Activated naive CD4-positive, alpha-beta T cell treated with anti-CD3 and anti-CD28 coated beads for 36 hours (primary cell): ENCODE data around the gene MITF. TPM values are rescaled to one million over a fixed set of nuclear protein-coding genes. Genes with fewer than 3 reads are reported as not detected.
A peak's percentile ranks its signal among the peaks of the same experiment; 100 is the strongest.

Experiments used
- CTCF ChIA-PET: fragments of 350-600 bp; sonication (Branson Sonifier 250); formaldehyde crosslinking; loops from one replicate; lab custom pipeline; 2021; ENCODE audit warnings: antibody characterized with exemption; lab: Charles Lee
- DNase-seq: peaks from one replicate; pipeline ENCODE4 v3.0.0-alpha.2; 2020
- H3K27ac Mint-ChIP-seq: one replicate; pipeline ENCODE4 v1.8.0; 2021; ENCODE audit warnings: mild to moderate bottlenecking, mixed read lengths
- H3K27me3 Mint-ChIP-seq: one replicate; pipeline ENCODE4 v1.8.0; 2021; ENCODE audit warnings: low read depth, mixed read lengths
- H3K36me3 Mint-ChIP-seq: one replicate; pipeline ENCODE4 v1.8.0; 2021; ENCODE audit warnings: low read depth, mixed read lengths
- H3K4me1 Mint-ChIP-seq: one replicate; pipeline ENCODE4 v1.8.0; 2021; ENCODE audit warnings: low read depth, mixed read lengths
- H3K4me3 Mint-ChIP-seq: one replicate; pipeline ENCODE4 v1.8.0; 2021; ENCODE audit warnings: mild to moderate bottlenecking, moderate library complexity, mixed read lengths
- H3K9me3 Mint-ChIP-seq: one replicate; pipeline ENCODE4 v1.8.0; 2021; ENCODE audit warnings: mixed read lengths
- intact Hi-C: fragments of 100-400 bp; cut with micrococcal nuclease; formaldehyde crosslinking; loops from one replicate; pipeline ENCODE4 v1.15.1; 2023
- total RNA-seq, 2 experiments: library from RNA; stranded (reverse); gene quantifications; one replicate each; pipeline ENCODE4 v1.2.3, GENCODE V29; 2021

Gene MITF
- total RNA-seq, 2 experiments from 2014 or later, result not detected

- DNase-seq, result no peak
- intact Hi-C loops, result no loop called here
- Mint-ChIP-seq H3K4me1 (no peaks in the 10 kb centered on the region), H3K36me3 (no peaks in the 10 kb centered on the region), H3K27ac (no peak overlapping the region), H3K27me3 (peaks cover 2% of the 10 kb centered on the region), H3K4me3 (no peak overlapping the region), H3K9me3 (no peaks in the 10 kb centered on the region)
- CTCF ChIA-PET, result no interaction called here
Observed at GRCh38 chr3:69951616-69952015, 212.4 kb downstream of the MITF start.

GRCh38 chr3:69959581-69959980 is 220.3 kb downstream of the MITF start:
- Mint-ChIP-seq H3K4me3 (no peak overlapping the region), H3K27me3 (peaks cover 4% of the 10 kb centered on the region), H3K4me1 (no peaks in the 10 kb centered on the region), H3K27ac (no peak overlapping the region), H3K36me3 (no peaks in the 10 kb centered on the region), H3K9me3 (no peaks in the 10 kb centered on the region)
- no peak for DNase-seq
- CTCF ChIA-PET, result no interaction called here
- intact Hi-C loops, result no loop called here

DNA sequence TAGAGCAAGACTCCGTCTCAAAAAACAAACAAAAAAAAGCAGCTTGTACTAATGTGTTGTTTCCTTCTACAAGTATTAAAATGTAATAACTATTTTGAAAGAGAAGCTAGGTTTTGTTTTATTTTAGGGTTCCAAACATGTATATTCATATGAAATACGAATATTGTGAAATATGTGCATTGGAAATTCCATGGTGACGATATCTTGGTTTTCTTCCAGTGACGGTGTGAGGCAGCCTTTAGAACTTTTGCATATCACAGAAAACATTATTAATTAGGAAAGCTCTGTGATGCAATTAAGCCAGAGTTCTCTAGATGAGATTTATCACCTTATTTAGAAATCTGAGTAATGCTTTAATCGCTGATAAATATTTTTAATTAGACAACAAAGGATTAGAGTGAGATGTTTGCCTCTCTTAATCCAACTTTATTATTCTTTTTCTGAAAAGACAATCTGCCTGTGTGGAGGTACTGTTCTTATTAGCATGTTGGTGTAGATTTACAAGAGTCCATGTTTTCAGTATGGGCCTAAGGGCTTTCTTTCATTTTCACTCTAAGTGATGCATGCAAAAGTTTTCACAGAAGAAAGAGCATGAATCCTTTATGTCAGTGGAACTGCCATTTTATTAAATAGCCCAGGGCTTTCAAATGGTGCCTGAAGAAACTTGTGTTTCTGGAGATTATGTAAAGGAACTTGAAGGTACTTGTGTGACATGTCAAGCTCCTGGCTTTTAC is 222.6 kb downstream of the MITF start:
- no peak overlapping the region for H3K27ac Mint-ChIP-seq
- CTCF ChIA-PET, result interaction anchor here (0.7 kb wide), 1 partner anchor 145 kb away, joined by 4 read pairs; no protein-coding TSS in a partner anchor
- peaks cover 1% of the 10 kb centered on the region for H3K27me3 Mint-ChIP-seq
- DNase-seq, result no peak
- intact Hi-C loops, result no loop called here
- no peaks in the 10 kb centered on the region for H3K36me3 Mint-ChIP-seq
- H3K9me3 Mint-ChIP-seq, result no peaks in the 10 kb centered on the region
- no peak overlapping the region for H3K4me3 Mint-ChIP-seq
- H3K4me1 Mint-ChIP-seq, result no peaks in the 10 kb centered on the region

DNA sequence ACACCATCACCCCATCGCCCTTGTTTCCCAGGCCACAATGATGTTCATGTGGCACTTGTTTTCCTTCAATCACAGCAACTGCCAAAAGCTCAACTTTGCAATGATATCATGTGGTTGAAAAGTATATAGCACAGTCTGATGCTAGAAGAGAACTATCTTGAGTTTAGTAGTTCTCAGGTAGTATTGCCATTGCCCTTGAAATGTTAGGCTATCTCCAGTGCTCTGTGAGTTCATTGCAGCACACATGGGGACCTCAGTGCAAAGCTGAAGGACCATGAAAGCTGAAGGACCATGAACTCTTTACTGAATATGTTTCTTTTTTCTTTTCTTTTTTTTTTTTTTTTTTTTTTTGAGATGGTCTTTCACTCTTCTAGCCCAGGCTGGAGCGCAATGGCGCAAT is 224.4 kb downstream of the MITF start:
- Mint-ChIP-seq H3K27me3 (peaks cover 1% of the 10 kb centered on the region), H3K9me3 (no peaks in the 10 kb centered on the region), H3K27ac (no peak overlapping the region), H3K4me1 (no peaks in the 10 kb centered on the region), H3K36me3 (no peaks in the 10 kb centered on the region), H3K4me3 (no peak overlapping the region)
- intact Hi-C loops, result no loop called here
- CTCF ChIA-PET, result no interaction called here
- DNase-seq, result no peak

- intact Hi-C loops, result no loop called here
- Mint-ChIP-seq H3K9me3 (no peaks in the 10 kb centered on the region), H3K27ac (no peak overlapping the region)
Observed at GRCh38 chr3:69967156-69967555, 227.9 kb downstream of the MITF start.

DNA sequence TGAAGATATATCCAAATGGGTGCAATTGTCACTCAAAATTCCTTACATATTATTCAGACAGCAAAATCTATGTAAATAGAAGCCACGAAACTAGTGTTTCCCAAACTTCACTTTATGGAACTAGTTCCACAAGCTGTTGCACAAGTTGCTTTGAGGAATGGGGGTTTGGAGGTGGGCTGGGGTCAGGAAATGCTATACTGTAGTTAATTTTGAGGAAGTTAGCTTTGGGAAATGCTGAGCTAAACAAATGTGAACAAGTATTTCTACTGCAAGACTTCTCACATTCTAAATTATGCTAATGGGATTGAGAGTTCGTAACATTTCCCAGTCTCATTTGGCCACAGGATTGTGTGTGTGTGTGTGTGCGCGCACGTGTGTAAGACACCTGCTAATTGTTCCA is 231.6 kb downstream of the MITF start:
- DNase-seq, result no peak
- Mint-ChIP-seq H3K4me3 (no peak overlapping the region), H3K4me1 (no peaks in the 10 kb centered on the region), H3K9me3 (no peaks in the 10 kb centered on the region), H3K36me3 (no peaks in the 10 kb centered on the region), H3K27ac (no peak overlapping the region), H3K27me3 (peaks cover 6% of the 10 kb centered on the region)
- CTCF ChIA-PET, result no interaction called here
- intact Hi-C loops, result no loop called here

More at GRCh38 chr3:69967156-69967555, 227.9 kb downstream of the MITF start:
- Mint-ChIP-seq H3K36me3 (no peaks in the 10 kb centered on the region), H3K27me3 (peaks cover 2% of the 10 kb centered on the region), H3K4me1 (no peaks in the 10 kb centered on the region), H3K4me3 (no peak overlapping the region)
- CTCF ChIA-PET, result no interaction called here
- DNase-seq, result no peak

GRCh38 chr3:69972672-69973071 is 233.4 kb downstream of the MITF start:
- Mint-ChIP-seq H3K27ac (no peak overlapping the region), H3K4me3 (no peak overlapping the region), H3K36me3 (no peaks in the 10 kb centered on the region), H3K27me3 (peaks cover 6% of the 10 kb centered on the region), H3K4me1 (no peaks in the 10 kb centered on the region), H3K9me3 (no peaks in the 10 kb centered on the region)
- no peak for DNase-seq
- intact Hi-C loops, result no loop called here
- CTCF ChIA-PET, result no interaction called here

DNA sequence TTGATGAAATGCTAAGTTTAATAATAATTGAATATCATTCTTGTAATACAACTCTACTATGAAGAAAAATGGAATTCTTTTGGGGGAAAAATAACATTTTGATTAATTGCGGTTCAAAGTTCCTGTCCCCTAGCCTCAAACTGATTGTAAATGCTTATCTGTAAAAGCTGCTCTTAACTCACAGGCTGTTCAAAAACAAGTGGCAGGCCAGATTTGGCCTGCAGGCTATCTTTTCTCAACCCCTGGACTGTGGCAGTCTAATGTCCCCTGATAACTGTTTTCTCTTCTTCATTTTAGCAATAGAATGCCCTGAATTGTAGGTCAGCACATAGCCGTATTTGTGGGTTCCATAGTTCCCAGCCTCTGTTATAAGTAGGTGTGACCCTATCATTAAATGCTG is 236.8 kb downstream of the MITF start:
- intact Hi-C loops, result no loop called here
- Mint-ChIP-seq H3K36me3 (no peaks in the 10 kb centered on the region), H3K4me1 (no peaks in the 10 kb centered on the region), H3K27me3 (peaks cover 6% of the 10 kb centered on the region), H3K9me3 (peaks cover 14% of the 10 kb centered on the region), H3K4me3 (no peak overlapping the region), H3K27ac (no peak overlapping the region)
- CTCF ChIA-PET, result no interaction called here
- DNase-seq, result no peak

- Mint-ChIP-seq H3K27ac (no peak overlapping the region), H3K9me3 (peaks cover 6% of the 10 kb centered on the region), H3K4me1 (no peaks in the 10 kb centered on the region), H3K4me3 (no peak overlapping the region), H3K36me3 (no peaks in the 10 kb centered on the region), H3K27me3 (peaks cover 7% of the 10 kb centered on the region)
- CTCF ChIA-PET, result interaction anchor here (0.6 kb wide), 1 partner anchor 551 kb away, joined by 3 read pairs; no protein-coding TSS in a partner anchor
- DNase-seq, result peak; percentile 11
- intact Hi-C loops, result no loop called here
Observed at GRCh38 chr3:69983546-69984265, 244.4 kb downstream of the MITF start.

GRCh38 chr3:69985266-69985665 is 246.0 kb downstream of the MITF start:
- intact Hi-C loops, result no loop called here
- H3K27ac Mint-ChIP-seq, result no peak overlapping the region
- CTCF ChIA-PET, result no interaction called here
- peaks cover 7% of the 10 kb centered on the region for H3K27me3 Mint-ChIP-seq
- H3K4me1 Mint-ChIP-seq, result no peaks in the 10 kb centered on the region
- no peaks in the 10 kb centered on the region for H3K9me3 Mint-ChIP-seq
- no peak overlapping the region for H3K4me3 Mint-ChIP-seq
- no peak for DNase-seq
- no peaks in the 10 kb centered on the region for H3K36me3 Mint-ChIP-seq

DNA sequence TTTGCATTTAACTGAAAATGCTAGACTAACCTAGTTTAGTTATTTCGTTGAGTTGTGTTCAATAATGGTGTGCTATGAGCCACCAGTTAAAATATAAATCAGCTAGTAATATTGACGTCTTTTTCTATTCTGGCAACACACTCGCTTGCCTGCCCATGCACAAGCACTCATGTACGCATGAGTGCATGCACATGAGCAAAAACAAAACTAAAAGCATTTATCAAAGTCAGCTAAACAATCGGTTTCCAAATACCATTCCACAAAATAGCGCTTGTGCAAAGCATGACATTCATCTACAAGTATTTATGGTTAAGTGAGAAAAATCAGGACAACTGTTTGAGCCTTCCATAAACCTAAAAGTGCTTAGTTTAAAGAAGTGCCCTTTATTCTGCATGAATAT is 247.2 kb downstream of the MITF start:
- no peak overlapping the region for H3K27ac Mint-ChIP-seq
- H3K4me3 Mint-ChIP-seq, result no peak overlapping the region
- CTCF ChIA-PET, result no interaction called here
- H3K36me3 Mint-ChIP-seq, result no peaks in the 10 kb centered on the region
- H3K4me1 Mint-ChIP-seq, result no peaks in the 10 kb centered on the region
- no peak for DNase-seq
- intact Hi-C loops, result no loop called here
- H3K27me3 Mint-ChIP-seq, result peaks cover 7% of the 10 kb centered on the region
- H3K9me3 Mint-ChIP-seq, result no peaks in the 10 kb centered on the region

GRCh38 chr3:69987833-69988232 is 248.6 kb downstream of the MITF start:
- Mint-ChIP-seq H3K4me1 (no peaks in the 10 kb centered on the region), H3K27me3 (peaks cover 7% of the 10 kb centered on the region)
- CTCF ChIA-PET, result interaction anchor here (0.5 kb wide), 1 partner anchor 37 kb away, joined by 5 read pairs; no protein-coding TSS in a partner anchor

DNA sequence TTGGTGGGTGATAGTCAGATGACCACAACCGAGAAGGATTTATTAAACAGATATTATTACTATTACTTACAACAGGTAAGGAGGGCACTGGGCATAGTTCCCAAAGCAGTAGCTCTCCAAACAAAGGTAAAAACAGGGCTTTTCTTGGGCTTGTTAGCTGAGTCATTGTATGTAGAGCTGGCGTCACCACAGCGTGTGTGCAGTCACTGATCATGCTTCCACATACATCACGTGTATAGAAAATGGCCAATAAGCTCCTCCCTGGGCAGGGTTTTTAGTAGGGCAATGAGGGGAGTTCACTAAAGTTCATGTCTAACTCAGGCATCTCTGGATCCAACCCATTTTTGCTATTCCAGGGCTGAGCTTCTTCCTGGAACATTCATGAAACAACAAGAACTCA is 254.5 kb downstream of the MITF start:
- intact Hi-C loops, result no loop called here

More at GRCh38 chr3:69987833-69988232, 248.6 kb downstream of the MITF start:
- Mint-ChIP-seq H3K9me3 (no peaks in the 10 kb centered on the region), H3K27ac (no peak overlapping the region), H3K4me3 (no peak overlapping the region), H3K36me3 (no peaks in the 10 kb centered on the region)
- intact Hi-C loops, result no loop called here
- no peak for DNase-seq

More for the DNA sequence above, 254.5 kb downstream of the MITF start:
- H3K4me1 Mint-ChIP-seq, result no peaks in the 10 kb centered on the region
- DNase-seq, result no peak
- CTCF ChIA-PET, result no interaction called here
- no peak overlapping the region for H3K27ac Mint-ChIP-seq
- peaks cover 3% of the 10 kb centered on the region for H3K27me3 Mint-ChIP-seq
- no peaks in the 10 kb centered on the region for H3K36me3 Mint-ChIP-seq
- no peaks in the 10 kb centered on the region for H3K9me3 Mint-ChIP-seq
- no peak overlapping the region for H3K4me3 Mint-ChIP-seq
